ENCODE results near the gene GNG7.
"Not testable (repeated sequence)": the region's sequence is repeated elsewhere in the genome, so short reads cannot be mapped to it uniquely, and the experiment has no call there.

Gene GNG7

DNA sequence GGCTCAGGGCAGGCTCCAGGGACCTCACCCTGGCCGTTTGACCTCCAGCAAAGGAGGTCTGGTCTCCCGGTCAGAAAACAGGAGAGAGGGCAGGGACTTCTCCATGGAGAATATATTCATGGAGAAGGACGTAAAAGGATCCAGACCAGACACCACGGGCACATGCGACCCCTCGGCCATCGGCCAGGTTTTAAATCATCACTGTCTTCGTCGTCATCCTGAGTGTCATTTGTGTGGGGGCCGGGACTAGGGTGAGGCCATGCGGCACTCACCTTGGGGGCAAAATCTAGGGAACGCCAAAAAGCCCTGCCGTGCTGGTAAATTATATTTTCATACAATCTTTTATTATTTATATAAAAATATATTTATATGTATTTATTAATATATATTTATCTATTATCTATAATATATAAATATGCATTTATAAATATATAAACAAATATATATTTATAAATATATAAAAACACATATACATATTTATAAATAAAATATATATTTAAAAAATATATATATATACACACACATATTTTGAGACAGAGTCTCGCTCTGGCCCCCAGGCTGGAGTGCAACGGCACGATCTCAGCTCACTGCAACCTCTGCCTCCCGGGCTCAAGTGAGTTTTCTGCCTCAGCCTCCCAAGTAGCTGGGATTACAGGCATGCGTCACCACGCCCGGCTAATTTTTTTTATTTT, 151.2 kb downstream of the GNG7 start:
- no peak for DNase-seq (ENCODE audit: low spot score)

DNA sequence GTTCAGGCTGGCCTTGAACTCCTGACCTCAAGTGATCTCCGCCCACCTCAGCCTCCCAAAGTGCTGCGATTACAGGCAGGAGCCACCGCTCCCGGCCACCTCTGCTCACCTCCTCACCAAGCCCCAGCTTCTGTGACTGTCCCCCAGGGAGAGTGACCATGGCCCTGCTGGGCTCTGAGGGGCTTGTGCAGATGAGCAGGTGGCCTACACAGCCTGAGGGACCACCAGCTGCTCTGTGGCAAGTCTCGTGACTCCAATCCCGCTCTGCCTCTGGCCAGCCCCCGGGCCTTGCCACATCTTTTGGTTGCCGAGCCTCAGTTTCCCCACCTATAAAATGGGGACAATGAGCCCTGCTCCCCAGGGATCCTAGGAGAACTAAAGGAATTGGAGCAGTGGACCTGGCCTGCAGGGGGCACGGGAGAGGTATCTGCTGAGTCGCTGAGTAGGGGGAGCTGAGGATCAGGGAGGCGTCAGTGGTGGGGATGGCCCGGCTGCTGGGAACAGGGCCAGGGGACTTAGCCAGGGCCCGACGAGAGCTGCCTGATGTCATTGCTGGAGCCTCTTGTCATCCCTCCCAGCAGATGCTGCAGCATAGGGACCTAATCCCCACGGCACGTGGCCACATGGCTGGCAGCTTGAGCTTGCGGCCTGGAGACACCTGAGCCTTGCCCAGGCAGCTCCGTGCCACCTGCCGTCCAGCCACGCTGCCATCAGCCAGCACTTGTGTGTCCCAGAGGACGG, 151.9 kb downstream of the GNG7 start:
- no peak for DNase-seq (ENCODE audit: low spot score)

DNA sequence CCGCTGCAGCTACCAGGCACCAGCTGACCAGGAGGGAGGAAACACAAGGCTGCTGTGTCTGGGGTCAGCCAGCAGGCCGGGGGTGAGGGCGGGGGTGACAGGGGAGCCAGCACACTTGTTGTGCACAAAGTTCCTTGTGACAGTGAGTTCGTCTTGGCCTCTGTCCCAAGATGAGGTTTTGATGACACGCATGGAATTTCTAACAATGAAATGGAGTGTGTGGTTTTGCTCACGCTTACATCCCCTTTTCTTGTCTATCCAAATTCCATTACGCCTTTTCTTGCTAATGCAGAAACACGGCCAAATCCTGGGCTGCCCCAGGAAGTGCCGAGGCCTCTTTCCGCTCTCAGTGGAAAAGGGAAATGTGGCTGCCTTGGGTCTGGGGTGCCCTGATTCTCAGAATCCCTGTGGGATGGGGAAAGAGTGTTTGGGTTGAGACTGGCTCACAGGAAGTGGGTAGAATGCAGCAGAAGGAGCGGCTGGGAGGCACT, 152.7 kb downstream of the GNG7 start:
- no peak for DNase-seq (ENCODE audit: low spot score)

DNA sequence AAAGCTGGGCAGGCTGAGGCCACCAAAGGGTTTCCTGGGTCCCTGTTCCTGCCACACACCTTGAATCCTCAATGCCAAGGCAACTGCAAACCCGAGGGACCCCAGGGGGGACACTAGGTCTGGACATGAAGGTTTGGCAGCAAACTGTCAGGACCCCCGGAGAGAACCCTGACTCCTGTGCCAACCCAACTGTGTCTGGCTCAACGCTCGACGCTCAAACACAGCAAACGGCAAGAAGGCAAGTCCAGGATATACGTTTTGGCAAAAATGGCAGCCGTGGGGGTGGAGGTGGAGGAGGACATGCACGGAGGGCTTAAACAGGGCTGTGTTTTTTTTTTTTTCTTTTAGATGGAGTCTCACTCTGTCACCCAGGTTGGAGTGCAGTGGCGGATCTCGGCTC, 153.5 kb downstream of the GNG7 start:
- no peak for DNase-seq (ENCODE audit: low spot score)

DNA sequence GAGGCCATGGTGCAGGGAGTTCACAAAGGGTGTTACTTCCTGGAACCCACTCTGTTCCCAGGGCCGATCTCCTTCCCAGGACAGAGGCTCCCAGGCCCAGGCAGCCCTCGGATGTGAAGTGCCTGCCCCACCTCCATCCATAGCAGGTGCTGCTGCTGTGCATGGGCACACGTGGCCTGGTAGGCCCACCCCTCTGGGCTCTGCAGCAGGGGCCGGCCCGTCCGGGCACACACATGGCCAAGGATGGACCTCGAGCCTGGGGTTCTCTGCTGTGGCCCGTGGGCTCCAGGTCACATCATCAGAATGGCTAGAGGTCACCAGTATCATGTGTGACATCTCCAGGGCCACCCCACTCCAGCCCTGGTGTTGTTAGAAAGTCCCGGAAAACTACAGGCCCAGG, 154.8 kb downstream of the GNG7 start:
- no peak for DNase-seq (ENCODE audit: low spot score)

DNA sequence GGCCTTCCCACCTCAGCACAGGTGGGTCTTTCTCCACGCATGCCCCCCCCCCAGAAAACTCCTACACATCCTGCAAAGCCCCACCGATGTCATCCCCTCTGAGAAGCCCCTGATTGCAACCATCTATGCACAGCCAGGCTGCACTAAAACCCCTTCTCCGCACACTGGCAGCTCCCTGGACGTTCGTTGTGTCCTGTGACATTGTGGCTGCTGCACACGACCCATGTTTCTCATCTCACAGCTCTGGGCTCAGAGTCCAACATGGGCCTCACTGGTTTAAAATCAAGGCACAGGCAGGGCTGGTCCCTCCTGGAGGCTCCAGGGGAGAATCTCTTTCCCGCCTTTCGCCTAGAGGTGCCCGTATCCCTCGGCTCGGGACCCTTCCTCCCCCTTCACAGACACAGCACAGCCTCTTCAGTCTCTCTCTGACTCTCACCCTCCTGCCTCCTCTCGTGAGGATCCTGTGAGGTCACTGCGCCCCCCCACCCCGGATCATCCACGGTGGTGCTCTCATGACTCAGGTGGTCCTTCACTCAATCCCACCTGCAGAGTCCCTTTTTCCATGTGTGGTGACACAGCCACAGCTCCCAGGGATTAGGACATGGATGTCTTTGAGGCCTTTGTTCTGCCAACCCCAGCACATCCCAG, 155.3 kb downstream of the GNG7 start:
- no peak for DNase-seq (ENCODE audit: low spot score)

DNA sequence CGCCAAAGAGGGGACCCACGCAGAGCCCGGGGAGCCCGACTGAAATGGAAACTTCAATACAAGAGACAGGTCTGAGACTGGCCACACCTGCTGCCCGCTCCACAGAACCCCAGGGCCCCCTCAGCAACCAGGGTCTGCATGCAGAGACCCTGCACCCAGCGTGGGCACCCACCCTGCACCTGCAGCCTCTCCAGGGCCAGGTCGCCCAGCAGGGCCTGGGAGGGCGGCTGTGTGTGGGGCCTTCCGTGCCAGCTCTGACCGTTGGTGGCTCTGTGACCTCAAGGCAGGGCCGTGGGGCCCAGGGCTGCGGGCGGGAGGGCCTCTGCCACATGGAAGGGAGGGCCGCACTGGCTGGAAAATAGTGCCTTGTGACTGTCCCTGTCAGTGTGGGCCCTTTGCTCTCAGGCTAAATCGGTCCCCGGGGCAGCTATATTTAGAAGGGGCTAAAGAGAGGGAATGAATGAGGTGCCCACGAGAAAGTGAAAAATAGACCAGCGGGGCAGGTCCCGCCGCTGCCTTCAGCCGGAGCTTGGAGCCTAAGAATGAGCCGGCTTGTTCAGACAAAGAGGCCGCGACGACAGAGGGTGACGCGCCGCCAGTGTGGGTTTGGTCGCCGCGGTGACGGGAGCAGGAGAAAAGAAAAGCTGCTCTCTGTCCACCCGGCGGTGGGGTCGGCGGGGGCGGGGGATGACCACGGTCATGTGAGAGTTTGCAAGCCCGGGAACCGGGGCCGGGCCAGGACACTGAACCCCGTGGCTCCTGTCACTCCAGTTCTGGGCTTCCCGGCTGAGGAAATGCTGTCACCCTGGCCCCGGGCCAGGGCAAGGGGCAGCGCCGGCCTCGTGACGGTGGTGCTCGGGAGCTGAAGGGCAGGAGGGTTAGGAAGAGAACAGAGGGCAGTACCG, 156.1 kb downstream of the GNG7 start:
- DNase-seq (ENCODE audit: low spot score), result no peak

DNA sequence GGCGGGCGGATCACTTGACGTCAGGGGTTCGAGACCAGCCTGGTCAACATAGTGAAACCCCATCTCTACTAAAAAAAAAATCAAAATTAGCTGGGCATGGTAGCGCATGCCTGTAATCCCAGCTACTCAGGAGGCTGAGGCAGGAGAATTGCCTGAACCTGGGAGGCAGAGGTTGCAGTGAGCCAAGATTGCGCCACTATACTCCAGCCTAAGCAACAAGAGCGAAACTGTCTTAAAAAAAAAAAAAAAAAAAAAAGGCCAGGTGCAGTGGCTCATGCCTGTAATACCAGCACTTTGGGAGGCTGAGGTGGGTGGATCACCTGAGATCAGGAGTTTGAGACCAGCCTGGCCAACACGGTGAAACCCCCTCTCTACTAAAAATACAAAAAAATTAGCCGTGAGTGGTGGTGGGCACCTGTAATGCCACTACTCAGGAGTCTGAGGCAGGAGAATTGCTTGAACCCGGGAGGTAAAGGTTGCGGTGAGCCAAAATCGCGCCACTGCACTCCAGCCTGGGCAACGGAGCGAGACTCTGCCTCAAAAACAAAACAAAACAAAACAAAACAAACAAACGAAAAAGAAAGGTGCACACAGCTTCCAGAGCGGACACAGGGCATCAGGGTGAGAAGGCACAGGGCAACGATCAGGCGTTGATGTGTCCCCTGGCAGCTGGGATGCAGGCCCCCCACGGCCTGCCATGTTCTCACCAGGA, 156.9 kb downstream of the GNG7 start:
- DNase-seq (ENCODE audit: low spot score), result not testable (repeated sequence)

DNA sequence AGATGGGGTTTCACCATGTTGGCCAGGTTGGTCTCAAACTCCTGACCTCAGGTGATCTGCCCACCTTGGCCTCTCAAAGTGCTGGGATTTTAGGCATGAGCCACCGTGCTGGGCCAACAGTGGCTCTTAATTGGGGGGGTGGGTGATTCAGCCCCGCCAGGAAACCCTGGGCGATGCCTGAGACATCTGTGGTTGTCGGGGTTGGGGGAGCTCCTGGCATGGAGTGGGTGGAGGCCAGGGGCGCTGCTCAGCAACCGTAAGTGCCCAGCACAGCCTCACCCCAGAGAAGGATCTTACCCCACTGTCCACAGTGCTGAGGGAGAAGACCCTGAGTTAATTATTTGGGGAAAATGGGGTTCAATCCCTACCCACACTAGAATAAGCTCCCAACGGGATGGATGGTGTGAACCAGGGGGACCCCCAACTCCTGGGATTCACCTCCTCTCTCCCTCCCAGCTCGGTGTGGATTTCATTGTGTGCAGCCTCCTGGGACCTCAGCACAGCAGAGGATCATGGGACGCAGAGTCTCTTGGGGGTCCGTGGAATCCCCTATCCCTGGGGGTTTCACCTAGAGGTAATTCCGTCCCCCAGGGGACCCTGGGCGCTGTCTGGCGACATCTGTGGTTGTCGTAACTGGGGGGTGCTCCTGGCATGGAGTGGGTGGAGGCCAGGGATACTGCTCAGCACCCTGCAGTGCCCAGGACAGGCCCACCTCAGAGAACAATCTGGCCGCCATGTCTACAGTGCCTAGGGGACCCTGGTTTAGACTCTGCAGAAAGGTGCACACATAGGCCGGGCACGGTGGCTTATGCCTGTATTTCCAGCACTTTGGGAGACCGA, 157.7 kb downstream of the GNG7 start:
- DNase-seq (ENCODE audit: low spot score), result no peak

DNA sequence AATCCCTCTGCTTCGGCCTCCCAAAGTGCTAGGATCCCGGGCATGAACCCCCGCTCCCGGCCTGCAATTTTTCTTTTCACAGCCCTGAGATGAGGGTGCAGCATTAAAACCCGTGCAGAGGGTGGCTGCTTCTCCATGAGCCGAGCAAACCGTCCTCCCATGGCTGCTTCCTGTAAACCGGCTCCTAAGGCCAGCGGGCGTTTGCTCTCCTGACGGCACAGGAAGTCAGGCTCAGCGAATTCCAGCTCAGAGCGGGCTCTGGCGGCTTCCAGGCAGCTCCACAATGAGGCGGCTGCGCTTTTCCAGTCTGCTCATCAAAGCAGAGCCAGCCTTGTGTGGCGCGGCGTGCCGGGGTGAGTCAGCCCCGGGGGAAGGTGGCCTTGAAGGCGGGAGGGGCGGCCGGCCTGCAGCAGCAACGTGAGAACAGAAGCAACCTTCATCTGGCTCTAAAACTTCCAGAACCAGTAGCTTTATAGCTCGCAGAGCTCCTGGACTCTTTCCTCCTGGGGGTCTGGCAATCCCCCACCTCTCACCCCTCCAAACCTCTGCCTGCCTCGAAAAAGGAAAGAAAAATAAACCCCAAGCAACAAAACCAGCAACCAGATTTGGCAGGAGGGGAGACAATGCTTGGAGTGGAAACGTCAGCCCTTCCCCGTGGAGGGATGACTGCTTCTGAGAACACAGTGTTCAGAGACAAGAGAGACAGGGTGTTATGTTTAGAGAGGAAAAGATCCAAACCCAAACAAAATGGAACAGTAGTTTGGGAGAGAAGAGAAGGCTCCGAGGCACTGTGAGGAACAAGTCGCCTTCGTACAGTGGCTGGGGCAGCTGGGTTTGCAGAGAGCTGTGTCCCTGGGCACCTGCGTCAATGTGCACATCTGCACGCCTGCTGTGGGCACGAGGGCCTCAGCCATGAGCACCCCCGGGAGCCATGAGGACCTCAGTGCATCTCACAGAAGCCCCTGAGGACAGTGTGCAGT, 158.7 kb downstream of the GNG7 start:
- peak; percentile 62 for DNase-seq (ENCODE audit: low spot score)

DNA sequence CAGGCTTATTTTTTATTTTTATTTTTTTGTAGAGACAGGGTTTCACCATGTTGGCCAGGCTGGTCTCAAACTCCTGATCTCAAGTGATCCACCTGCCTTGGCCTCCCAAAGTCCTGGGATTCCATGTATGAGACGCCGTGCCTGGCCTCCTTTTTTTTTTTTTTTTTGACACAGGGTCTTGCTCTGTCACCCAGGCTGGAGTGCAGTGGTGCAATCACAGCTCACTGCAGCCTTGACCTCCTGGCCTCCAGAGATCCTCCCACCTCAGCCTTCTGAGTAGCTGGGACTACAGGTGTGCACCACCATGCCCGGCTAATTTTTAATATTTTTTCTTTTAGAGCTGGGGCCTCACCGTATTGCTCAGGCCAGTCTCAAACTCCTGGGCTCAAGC, 159.4 kb downstream of the GNG7 start:
- not testable (repeated sequence) for DNase-seq (ENCODE audit: low spot score)

DNA sequence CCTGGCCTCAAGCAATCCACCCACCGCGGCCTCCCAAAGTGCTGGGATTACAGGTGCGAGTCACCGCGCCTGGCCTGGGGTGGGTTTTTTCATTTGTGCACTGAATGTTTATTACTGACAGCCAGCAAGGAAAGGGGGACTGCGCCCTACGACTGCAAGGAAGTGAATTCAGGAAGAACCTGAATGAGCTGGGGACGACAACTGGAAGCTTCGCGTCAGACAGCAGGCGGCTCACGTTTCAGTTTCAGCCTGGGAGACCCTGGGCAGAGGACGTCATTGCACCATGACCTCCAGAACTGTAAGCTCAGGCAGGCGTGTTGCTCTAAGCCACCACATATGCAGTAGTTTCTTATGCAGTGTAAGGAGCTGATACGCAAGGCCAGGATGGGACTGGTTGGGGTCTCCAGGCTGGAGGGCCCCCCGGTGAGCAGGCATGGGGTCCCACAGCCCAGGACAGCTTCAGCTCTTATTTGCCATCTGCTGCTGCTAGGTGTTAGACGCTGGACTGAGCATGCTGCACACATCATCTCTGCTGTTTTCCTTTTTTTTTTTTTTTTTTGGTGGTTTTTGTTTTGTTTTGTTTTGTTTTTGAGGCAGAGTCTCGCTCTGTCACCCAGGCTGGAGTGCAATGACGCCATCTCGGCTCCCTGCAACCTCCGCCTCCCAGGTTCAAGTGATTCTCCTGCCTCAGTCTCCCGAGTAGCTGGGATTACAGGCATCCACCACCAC, 160.0 kb downstream of the GNG7 start:
- DNase-seq (ENCODE audit: low spot score), result peak; percentile 23

DNA sequence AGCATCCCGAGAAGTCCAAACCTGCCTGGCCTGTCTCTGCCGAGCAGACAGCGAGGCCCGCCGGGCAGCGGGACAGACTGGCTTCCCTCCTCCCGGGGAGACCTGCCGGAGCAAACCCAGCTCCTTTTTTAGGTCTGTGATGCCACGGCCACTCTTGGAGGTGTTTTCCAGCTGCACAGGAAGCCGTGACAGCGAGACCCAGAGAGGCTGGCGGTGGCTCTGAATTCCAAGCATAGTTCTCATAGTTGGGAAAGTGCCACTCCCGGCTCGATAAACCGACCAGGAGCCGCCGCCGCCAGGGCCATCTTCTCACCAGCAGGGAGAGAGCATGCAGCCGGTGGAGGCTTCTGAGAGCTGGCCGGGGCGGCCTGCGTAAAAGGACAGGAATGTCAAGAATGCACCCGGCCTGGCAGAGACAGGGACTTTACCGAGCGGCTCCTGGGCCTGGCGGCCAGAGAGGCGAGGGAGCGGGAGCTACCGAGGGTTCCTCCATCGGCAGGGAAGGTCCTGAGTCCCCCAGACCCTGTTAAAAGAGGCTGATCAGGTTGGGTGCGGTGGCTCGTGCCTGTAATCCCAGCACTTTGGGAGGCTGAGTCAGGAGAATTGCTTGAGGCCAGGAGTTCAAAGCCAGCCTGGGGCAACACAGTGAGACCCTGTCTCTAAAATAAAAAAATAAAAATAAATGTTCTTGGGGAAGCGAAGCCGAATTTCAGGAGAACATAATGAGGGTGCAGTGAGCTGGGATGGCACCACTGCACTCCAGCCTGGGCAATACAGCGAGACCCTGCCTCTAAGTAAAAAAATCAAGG, 161.6 kb downstream of the GNG7 start:
- DNase-seq (ENCODE audit: low spot score), result no peak

DNA sequence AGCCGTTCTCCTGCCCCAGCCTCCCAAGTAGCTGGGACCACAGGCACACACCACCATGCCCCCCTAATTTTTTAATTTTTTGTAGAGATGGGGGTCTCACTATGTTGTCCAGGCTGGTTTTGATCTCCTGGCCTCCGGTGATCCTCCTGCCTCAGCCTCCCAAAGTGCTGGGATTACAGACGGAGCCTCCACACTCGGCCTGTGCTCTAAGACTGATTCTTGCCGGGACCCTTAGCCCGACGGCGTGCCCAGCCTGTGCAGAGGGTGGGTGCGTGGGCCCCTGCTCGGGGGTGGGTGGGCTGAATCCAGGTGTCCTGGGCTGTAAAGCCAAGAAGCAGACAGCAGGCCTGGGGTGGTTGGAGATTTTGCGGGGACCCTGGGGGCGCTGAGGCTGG, 162.2 kb downstream of the GNG7 start:
- no peak for DNase-seq (ENCODE audit: low spot score)

DNA sequence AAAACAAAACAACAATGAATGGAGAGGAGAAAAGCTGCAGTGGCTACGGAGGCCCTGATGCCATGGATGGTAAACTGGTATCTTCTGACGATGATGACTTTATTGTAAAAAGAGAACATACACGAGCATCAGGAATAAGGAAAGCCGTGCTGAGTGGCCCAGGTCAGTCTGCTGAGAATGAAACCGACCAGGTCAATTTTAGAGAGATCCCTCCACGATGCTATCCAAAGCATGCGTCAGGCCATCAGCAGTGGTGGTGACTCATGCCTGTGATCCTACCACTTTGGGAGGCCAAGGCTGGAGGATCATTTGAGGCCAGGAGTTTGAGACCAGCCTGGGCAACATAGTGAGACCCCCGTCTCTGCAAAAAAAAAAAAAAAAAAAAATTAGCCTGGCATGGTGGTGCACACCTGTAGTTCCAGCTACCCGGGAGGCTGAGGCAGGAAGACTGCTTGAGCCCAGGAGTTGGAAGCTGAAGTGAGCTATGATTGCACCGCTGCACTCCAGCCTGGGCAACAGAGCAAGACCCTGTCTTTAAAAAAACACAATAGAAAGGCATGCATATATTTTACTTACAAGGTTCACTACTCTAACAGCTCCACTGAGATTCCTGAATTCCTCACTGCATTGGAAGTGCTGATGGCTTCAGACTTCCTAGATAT, 164.3 kb downstream of the GNG7 start:
- DNase-seq (ENCODE audit: low spot score), result no peak

DNA sequence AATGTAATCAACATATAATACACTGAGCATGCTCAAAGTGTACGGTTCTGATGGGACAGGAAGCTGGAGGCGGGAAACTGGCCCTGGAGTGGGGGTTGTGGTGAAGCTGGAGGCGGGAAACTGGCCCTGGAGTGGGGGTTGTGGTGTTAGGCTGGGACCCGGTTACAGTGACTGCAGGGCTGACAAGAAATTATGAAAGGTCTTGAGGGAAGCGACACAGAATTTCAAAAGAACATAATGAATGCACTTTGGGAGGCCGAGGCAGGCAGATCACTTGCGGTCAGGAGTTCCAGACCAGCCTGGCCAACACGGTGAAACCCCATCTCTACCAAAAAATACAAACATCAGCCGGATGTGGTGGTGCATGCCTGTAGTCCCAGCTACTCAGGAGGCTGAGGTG, 164.9 kb downstream of the GNG7 start:
- DNase-seq (ENCODE audit: low spot score), result not testable (repeated sequence)

DNA sequence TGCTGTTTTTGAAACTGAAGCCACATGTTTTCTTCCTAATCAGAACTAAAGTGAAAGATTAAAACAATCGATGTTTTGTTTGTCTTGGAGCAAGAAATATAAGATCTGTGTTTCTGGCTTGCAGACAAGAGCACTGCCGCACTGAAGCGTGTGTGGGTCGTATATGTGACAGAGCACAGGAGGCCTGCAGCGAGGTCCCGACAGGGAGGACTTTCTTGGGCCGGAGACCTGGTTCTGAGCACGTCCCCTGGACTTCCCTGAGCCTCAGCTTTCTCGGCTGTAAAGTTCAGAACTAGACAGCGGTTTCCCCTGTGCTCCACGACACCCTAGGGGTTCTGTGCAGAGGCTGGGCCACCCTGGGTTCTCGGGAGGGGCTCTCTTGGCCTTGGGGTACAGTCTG, 166.0 kb downstream of the GNG7 start:
- no peak for DNase-seq (ENCODE audit: low spot score)

All from SK-N-DZ (cell line).